NCI-H82 (cell line): Measurements from ENCODE around the gene ADAMTSL2.

ENCODE experiments used
- DNase-seq: peaks from one replicate; lab custom pipeline; 2025; lab: John Stamatoyannopoulos, UW

ADAMTSL2 gene

DNA sequence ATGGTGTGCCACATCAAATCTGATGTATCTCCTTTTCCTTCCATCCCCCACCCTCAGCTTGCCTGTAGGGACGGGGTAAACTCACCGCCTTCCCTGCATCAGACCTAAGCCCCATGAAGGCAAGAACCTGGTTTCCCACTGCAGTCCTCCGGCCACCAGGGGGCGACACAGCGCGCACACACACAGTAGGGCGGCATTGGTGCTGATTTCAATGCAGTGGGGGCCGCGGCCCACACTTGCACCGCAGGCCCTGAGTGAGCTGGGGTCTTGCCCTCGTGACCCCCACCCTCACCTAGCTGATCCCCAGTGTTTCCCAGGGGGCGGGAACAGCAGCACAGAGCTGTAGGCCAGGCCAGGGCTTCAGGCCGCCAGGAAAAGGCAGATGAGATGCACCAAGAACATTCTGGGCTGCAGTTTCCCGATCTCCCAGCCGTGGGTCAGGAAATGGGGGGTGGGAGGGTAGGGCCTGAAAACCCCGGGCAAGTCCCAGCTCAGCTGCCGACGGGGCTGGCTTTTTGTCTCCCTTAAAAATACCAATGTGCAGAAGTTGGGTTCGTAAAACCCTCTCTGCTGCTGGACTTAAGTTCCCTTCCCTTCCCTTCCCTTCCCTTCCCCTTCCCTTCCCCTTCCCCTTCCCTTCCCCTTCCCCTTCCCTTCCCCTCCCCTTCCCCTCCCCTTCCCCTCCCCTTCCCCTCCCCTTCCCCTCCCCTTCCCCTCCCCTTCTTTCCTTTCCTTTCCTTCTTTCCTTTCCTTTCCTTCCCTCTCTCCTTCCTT is 55.1 kb downstream of the ADAMTSL2 start:
- DNase-seq, result peak; percentile 19

DNA sequence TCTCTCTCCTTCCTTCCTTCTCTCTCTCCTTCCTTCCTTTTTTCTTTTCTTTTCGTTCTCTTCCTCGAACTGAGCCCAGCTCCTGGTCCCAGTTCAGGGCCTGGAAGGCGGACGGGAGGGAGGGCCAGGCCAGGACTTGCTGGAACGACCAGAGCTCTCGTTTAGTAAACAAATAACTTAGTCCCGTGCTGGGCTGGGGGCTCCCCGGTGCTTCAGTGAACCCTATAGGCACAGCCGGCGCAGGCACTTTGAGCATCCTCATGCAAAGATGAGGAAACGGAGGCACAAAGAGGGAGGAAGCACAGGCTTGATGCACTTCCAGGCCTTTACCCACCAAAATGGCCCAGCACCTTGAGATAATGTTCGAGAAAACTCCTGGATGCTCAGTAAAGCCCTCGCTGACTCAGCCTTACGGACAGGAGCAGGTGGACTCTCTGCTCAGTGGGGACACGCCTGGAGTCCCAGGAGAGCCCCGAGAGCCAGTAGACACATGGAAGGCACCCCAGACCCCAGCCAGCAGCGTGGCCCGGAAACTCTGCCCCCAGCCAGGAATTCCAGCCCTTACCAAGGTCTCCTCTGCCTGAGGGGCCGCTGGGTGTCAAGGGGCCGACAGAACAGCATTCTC is 55.8 kb downstream of the ADAMTSL2 start:
- DNase-seq, result no peak

DNA sequence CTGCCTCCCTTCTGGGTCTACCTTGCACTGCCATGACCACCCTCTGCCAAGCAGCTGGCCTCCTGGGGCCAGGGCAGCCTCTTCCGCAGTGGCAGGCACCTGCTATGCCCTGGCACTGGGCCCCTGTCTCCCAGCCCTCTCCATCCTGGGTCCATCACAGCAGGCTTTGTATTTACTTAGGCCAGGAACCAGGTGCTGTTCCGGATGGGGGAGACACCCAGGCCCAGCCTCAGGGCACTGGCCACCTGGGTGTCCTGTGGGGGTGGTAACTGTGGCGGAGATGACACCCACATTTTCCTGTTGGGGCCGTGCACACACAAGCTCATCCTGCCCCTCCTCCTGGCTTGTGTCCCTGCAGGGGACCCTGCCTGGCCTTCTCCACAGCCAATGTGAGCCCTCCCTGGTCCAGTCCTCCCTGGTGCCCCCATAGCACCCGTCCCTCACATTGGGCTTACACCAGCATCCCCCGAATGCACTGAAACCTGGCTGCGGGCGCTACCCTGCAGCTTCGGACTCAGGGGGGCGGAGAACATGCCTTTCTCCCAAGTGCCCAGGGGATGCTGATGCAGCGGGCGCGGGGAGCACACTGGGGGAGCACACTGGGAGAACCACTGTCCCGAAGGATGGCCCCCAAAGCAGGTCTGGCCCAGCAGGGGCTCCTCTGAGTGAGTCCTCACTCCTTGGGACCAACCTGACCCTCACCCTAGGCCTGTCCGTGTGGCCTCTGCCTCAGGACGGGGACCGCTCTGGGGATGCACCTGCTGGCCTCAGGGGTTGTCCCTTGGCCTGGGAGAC is 56.8 kb downstream of the ADAMTSL2 start:
- no peak for DNase-seq

DNA sequence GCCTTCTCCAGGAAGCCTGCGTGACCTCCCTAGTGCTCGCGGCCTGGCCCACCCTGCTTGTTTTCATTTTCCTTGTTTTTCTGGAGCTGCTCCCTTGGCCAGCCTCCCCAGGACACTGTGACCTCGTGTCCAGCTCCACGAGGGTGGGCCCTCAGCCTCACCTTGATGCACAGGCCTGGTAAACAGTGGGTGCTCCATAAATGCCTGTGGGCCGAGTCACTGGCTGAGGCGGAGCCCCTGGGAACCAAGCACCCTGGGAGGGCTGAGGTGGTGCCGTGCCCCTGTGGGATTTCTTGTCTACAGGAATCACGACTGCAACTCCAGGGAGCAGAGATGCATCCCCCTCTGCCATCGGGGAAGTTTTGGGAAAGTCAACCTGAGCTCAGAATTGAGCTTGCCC is 57.5 kb downstream of the ADAMTSL2 start:
- no peak for DNase-seq

GRCh38 chr9:133592731-133593409 is 58.4 kb downstream of the ADAMTSL2 start:
- no peak for DNase-seq

- DNase-seq, result no peak
Observed at GRCh38 chr9:133593587-133594253, 59.2 kb downstream of the ADAMTSL2 start.

GRCh38 chr9:133594310-133594709 is 59.8 kb downstream of the ADAMTSL2 start:
- no peak for DNase-seq

- DNase-seq, result no peak
Observed at GRCh38 chr9:133595910-133596309, 61.4 kb downstream of the ADAMTSL2 start.

DNA sequence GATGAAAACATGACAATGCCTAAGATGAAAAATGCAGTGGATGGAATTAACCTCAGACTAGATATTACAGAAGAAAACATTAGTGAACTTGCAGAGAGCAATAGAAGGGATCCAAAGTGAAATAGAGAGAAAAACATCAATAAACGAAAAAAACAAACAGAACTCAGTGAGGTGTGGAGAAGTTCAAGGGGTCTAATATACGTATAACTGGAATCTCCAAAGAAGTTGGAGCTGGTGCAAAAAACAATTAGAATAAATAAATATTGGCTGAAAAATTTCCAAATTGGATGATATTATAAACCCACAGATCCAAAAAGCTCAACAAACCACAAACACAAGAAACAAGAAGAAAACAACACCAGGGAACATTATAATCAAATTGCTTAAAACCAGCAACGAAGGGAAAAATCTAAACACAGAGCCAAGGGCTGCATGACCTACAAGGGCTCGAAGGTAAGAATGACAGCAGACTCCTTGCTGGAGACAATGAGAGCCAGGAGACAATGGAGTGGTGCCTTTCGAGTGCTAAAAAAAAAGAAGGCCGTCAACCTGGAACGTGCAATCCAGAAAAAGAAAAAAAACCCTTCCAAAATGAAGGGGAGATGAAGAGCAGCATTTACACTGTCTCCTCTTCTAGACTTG is 62.9 kb downstream of the ADAMTSL2 start:
- DNase-seq, result peak; percentile 18

GRCh38 chr9:133598978-133599377 is 64.5 kb downstream of the ADAMTSL2 start:
- no peak for DNase-seq

DNA sequence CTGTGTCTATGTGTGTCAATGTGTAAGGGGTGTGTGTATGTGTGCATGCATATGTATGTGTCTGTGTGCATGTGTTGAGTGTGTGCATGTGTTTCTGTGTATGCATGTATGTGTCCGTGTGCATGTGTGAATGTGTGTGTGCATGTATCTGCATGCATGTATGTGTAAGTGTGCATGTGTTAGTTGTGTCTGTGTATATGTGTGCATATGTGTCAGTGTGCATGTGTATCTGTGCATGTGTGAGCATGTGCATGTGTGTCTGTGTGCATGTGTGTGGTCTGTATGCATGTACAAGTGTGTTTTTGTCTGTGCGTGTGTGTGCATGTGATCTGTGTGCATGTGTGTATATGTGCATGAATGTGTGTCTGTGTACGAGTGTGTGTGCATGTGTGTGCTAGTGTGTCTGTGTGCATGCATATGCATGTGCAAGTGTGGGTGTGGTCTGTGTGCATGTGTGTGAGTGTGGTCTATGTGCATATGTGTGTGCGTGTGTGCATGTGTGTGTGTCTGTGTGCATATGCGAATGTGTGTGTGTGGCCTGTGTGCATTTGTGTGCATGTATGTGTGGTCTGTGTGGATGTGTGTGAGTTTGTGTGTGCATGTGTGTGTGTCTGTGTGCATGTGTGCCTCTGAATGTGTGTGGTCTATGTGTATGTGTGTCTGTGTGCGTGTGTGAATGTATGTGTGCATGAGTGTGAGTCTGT is 65.1 kb downstream of the ADAMTSL2 start:
- DNase-seq, result no peak

DNA sequence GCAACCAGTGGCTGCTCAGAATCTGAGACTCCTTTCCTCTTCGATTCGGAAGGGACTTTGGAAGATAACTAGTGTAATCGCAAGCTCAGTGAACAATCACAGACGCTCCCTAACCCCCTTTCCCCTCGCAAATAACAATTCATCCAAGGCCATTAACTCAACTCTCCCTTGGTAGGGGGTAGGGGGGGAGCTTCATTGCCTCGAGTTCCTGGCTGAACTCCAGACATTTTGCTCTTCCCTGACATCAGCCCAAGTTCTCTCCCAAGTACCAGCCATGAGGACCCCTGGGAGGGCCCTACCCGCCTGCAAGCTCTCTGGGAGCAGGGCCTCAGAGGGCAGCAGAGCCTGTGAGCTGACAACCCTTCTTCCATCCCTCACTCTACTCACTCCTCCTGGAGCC is 66.2 kb downstream of the ADAMTSL2 start:
- DNase-seq, result no peak

DNA sequence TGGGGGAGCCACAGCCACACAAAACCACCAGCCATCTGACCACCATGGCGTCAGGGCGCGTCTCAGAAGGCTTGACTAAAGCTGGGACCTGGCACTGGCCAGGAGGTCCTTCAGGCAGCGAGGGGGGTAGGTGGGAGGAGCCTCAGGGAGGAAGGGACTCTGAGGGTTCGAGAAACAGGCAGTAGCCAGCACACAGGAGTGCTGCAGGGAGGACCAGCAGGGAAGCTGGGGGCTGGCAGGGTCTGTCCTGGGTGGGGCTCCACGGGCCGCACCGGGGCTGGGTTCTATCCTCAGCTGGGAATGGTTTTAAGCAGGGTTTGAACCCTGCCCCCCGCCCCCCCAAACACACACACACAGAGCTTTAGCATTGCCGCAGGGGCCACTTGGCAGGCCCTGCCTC is 67.2 kb downstream of the ADAMTSL2 start:
- no peak for DNase-seq

DNA sequence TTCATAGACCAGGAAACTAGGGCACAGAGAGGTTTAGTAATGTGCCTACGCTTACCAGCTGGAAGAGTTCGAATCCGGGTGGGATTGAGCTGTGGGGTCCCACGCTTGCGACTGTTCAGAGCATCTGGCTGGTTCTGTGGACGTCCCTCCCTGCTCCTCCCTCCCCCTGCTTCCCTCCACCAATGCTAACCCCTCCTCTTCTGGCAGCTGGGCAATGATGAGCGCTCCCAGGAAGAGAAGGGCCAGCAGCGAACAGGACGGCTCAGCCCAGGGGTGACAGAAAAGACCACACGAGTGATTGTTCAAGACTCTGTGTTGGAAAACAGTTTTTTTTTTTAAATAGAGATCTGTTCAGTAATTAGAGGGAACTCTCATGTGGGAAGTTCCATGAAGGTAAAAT is 67.8 kb downstream of the ADAMTSL2 start:
- no peak for DNase-seq

DNA sequence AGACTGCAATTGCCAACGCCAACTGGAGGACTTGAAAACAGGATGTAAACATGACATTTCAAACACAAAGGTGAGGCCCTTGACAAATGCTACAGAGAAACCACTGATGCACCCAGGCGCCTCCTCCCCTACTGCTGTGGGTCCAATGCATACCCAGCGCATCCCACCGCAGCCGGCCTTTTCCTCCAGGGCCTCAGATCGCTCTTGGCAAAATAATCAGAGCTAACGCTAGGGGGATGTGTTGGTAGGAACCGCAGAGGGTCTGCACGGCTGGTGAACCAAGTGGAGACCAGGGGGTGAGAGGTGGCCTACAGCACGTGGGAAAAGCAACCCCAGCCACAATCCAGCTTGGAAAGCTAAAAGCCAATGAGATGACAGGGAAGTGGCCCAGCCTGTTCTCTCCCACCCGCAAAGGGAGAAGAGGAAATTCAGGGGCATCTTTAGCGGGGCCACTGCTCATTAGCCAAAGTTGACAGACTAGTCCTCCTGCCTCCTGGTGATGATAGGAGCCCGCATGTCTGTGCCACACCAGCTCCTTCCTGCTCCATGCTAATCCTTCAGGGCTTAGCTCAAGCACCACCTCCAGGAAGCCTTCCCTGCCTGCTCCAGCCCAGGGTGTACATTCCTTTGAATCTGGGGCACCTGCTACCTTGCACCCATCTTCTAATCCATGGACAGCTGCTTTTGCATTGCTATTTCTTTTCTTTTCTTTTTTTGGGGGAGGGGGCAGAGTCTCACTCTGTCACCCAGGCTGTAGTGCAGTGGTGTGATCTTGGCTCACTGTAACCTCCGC is 68.8 kb downstream of the ADAMTSL2 start:
- no peak for DNase-seq

DNA sequence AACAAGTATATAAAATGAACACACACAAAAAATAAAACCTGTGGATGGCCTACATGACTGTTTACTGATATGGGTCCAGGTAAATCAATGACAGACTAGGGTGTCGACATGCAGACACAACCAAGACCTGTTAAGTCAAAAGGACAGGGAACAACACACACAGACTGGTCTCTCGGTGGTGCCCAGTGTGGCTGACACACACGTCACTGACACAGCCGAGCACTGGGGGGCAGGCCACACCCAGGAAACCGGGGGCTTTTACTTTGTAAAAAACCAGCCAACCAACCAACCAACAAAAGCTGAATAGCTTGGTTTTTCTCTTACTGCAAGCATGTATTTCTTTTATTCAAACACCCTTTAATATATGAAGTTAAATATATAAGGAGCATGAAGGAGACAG is 69.7 kb downstream of the ADAMTSL2 start:
- DNase-seq, result peak; percentile 25

- DNase-seq, result no peak
Observed at GRCh38 chr9:133604856-133605255, 70.4 kb downstream of the ADAMTSL2 start.

- no peak for DNase-seq
Observed at GRCh38 chr9:133605446-133605845, 70.9 kb downstream of the ADAMTSL2 start.

DNA sequence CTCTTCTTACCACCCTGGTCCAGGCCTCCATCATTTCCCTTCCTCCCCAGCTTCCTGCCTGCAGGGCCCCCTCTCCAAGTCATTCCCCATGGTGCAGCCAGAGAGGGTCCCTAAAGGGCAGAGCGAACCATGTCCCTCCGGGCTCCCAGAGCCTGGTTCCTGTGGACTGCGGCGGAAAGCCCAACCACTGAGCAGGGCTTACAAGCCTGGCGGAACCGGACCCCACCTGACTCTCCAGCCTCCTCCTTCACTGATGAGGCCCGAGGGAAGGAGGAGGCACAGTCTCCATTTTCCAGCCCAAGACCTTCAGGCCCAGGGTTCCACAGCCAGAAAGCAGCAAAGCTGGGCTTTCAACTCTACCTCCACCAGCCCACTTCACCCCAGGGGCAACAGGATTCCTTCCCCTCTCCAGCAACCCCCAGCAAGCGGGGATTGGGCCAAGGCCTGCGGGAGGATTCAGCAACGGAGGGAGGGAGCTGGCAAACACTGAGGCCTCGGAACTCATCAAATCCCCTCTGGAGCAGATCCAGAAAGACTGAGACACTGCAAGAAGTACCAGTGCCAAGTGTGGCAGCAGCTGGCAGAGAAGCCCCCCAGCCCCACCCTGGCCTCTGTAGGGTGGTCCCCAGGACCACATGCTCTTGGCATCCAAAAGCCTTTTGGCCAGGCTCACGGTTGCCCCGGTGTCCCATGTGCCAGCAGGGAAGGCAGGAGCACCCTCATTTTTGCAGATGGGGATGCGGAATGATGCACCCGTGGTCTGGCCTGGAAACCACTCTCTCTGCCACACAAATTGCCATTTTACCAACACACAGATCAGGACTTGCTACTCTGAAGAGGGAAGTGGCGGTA is 71.6 kb downstream of the ADAMTSL2 start:
- no peak for DNase-seq
